ENCODE data around the gene ILKAP. TPM values are rescaled to one million over a fixed set of nuclear protein-coding genes. Genes with fewer than 3 reads are reported as not detected.

The ILKAP gene
- polyA plus RNA-seq, 1 of the 3 experiments (the other 2 are of a cell fraction), result 49.2 TPM

GRCh38 chr2:238130696-238131628 lies 72.5 kb downstream of the ILKAP start:
- no peaks in the 10 kb centered on the region for H3K79me2 ChIP-seq (ENCODE audit: insufficient read depth)

More at GRCh38 chr2:238130696-238131628, 72.5 kb downstream of the ILKAP start:
- H3K4me2 ChIP-seq, result no peak overlapping the region
- no peaks in the 10 kb centered on the region for H4K20me1 ChIP-seq (ENCODE audit: insufficient read depth)
- H3K9me3 ChIP-seq, result no peaks in the 10 kb centered on the region
- 83% methylated on average over 27 of the region's 68 CpGs for WGBS (ENCODE audit: low lambda C conversion rate)
- TF ChIP-seq CHD2 (IDR thresholded peaks at IDR 0.05; ENCODE audit: low read length, partially characterized antibody) (no peak), FOXJ3 (CRISPR knock-in tag; IDR thresholded peaks at IDR 0.05) (no peak), JUND (IDR thresholded peaks at IDR 0.05) (no peak), FOXM1 (IDR thresholded peaks at IDR 0.05; ENCODE audit: low read depth) (no peak), TAF1 (IDR thresholded peaks at IDR 0.05; ENCODE audit: borderline replicate concordance, low read depth, low read length) (no peak), RCOR1 (IDR thresholded peaks at IDR 0.05; ENCODE audit: low read length) (no peak), TCF12 (IDR thresholded peaks at IDR 0.05) (no peak), MXI1 (IDR thresholded peaks at IDR 0.05; ENCODE audit: low read depth, low read length) (no peak), POLR2AphosphoS5 (IDR thresholded peaks at IDR 0.05; ENCODE audit: low read depth, low read length) (no peak), MEF2A (IDR thresholded peaks at IDR 0.05; ENCODE audit: borderline replicate concordance, low read depth) (no peak), EZH2phosphoT487 (IDR thresholded peaks at IDR 0.05; ENCODE audit: borderline replicate concordance, low read depth) (no peak), NFIC (IDR thresholded peaks at IDR 0.05; ENCODE audit: borderline replicate concordance) (no peak), CTCF (IDR thresholded peaks at IDR 0.05) (no peak), ZBTB33 (IDR thresholded peaks at IDR 0.05; ENCODE audit: borderline replicate concordance, low read depth) (no peak), GATA2 (CRISPR knock-in tag; IDR thresholded peaks at IDR 0.05) (no peak)
- H2AFZ ChIP-seq (ENCODE audit: low read depth), result no peak overlapping the region
- H3K4me1 ChIP-seq (ENCODE audit: control insufficient read depth in 1 of 2, insufficient read depth in 2 of 2, low read depth in 1 of 2, low read length in 1 of 2), result no peaks in the 10 kb centered on the region; a peak in 1 of 4 replicates
- H3K9me2 ChIP-seq, result no peaks in the 10 kb centered on the region
- no peak for DNase-seq
- H3K27me3 ChIP-seq (ENCODE audit: insufficient read depth), result no peaks in the 10 kb centered on the region
- no peak overlapping the region for H3K9ac ChIP-seq
- POLR2A ChIA-PET, result no interaction called here
- CTCF ChIA-PET, result no interaction called here
- no peaks in the 10 kb centered on the region for H3K36me3 ChIP-seq (replicated peaks in 1 of 2; ENCODE audit: control insufficient read depth in 1 of 2, insufficient read depth in 2 of 2, low read length in 1 of 2)
- no peaks in the 10 kb centered on the region for H3F3A ChIP-seq (replicated peaks; ENCODE audit: insufficient read depth)
- no peak overlapping the region for H3K27ac ChIP-seq (ENCODE audit: low read depth in 2 of 2, low read length in 1 of 2)
- H3K4me3 ChIP-seq (ENCODE audit: low read depth in 2 of 2, low read length in 1 of 2), result no peak overlapping the region

All from SK-N-SH (cell line).